H1 (cell line): ENCODE measurements around the gene CENPX. TPM values are rescaled to one million over a fixed set of nuclear protein-coding genes. Genes with fewer than 3 reads are reported as not detected.

Experiments used
- KDM1A ChIP-seq: fragments of 200-600, 300-600 bp; sonication (generic); IDR thresholded peaks from 2 replicates; pipeline ENCODE4 v1.7.1; 2016; ENCODE audit warnings: mild to moderate bottlenecking, low read length, borderline replicate concordance
- ZNF274 ChIP-seq: IDR thresholded peaks from 2 replicates; pipeline ENCODE4 v1.7.0; 2012; ENCODE audit warnings: low read length, borderline replicate concordance; ENCODE audit errors: extremely low read depth
- polyA plus RNA-seq, 7 experiments: library from polyadenylated mRNA; depleted of rRNA in 3 of 7; stranded (reverse) in 5 of 7; unstranded in 2 of 7; fragments of >200 nt in 5 of 7; fragments of 200-250 nt in 2 of 7; gene quantifications; 1 replicate in 5 of 7; 2 replicates in 1 of 7; 4 replicates in 1 of 7; pipeline versions ENCODE4 v1.2.1 to v1.2.3, GENCODE V29; 2011 to 2013; ENCODE audit warnings: missing spikeins in 2 of 7, mixed read lengths in 2 of 7
- total RNA-seq: library from RNA; stranded (reverse); fragmentation: NEBNext Ultra II Directional; extraction: Animal tissue kit (Norgen Biotek cat#: 25700); gene quantifications from 2 replicates; pipeline ENCODE4 v1.2.1, GENCODE V29; 2021
- TF ChIP-seq, protein P1 (sequence below): IDR thresholded peaks from 2 replicates; pipeline ENCODE4 v1.6.1; 2012; ENCODE audit warnings: low read length, inconsistent platforms
- TF ChIP-seq, protein P2 (sequence below): fragments of 300-600 bp; sonication (generic); IDR thresholded peaks from 2 replicates; pipeline ENCODE4 v1.7.1; 2012; ENCODE audit warnings: low read length, moderate library complexity, mild to moderate bottlenecking, inconsistent platforms; ENCODE audit not compliant: insufficient replicate concordance

CENPX gene
- total and polyA plus RNA-seq, 2 of the 8 experiments (the other 6 are each of a cell fraction or from before 2014, with no cell fraction given) = 116 to 122 TPM

DNA sequence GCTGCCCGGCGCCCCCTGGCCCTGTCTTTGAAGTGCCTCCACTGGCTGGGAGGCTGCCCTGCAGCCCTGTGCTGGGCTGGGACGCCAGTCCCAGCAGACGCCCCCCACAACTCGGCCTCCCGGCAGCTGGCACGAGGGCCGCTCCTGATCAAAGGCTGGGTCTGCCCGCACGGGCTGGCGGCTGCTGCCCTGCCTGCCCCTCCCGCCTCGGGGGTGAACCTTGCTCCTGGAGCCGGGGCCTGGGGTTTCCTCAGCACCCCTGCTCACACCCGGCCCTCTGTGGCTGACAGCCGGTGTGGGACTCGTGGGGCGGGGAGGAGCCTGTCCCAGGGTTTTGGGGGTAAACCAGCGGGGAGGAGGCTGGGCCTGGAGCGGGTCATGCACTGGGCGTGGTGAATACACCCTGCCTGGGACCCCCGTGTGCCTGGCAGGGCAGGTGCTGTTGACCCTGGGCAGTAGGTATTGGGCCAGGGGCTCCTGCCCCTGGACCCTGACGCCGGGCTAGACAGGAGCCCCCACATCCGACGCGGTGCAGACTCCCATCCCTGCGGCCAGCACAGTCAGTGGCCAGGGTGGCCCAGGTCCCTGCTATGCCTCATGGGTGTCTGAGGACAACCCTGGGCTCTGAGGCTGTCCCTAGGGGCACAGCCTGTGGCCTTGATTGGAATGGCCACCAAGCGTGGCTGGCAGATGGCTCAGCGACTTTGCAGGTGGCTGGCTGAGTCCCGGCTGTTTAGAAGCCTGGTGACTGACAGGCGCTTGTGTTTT lies 21.7 kb downstream of the CENPX start (continued):
- TF ChIP-seq, protein P1, sequence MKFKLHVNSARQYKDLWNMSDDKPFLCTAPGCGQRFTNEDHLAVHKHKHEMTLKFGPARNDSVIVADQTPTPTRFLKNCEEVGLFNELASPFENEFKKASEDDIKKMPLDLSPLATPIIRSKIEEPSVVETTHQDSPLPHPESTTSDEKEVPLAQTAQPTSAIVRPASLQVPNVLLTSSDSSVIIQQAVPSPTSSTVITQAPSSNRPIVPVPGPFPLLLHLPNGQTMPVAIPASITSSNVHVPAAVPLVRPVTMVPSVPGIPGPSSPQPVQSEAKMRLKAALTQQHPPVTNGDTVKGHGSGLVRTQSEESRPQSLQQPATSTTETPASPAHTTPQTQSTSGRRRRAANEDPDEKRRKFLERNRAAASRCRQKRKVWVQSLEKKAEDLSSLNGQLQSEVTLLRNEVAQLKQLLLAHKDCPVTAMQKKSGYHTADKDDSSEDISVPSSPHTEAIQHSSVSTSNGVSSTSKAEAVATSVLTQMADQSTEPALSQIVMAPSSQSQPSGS = no peak
- TF ChIP-seq, protein P2, sequence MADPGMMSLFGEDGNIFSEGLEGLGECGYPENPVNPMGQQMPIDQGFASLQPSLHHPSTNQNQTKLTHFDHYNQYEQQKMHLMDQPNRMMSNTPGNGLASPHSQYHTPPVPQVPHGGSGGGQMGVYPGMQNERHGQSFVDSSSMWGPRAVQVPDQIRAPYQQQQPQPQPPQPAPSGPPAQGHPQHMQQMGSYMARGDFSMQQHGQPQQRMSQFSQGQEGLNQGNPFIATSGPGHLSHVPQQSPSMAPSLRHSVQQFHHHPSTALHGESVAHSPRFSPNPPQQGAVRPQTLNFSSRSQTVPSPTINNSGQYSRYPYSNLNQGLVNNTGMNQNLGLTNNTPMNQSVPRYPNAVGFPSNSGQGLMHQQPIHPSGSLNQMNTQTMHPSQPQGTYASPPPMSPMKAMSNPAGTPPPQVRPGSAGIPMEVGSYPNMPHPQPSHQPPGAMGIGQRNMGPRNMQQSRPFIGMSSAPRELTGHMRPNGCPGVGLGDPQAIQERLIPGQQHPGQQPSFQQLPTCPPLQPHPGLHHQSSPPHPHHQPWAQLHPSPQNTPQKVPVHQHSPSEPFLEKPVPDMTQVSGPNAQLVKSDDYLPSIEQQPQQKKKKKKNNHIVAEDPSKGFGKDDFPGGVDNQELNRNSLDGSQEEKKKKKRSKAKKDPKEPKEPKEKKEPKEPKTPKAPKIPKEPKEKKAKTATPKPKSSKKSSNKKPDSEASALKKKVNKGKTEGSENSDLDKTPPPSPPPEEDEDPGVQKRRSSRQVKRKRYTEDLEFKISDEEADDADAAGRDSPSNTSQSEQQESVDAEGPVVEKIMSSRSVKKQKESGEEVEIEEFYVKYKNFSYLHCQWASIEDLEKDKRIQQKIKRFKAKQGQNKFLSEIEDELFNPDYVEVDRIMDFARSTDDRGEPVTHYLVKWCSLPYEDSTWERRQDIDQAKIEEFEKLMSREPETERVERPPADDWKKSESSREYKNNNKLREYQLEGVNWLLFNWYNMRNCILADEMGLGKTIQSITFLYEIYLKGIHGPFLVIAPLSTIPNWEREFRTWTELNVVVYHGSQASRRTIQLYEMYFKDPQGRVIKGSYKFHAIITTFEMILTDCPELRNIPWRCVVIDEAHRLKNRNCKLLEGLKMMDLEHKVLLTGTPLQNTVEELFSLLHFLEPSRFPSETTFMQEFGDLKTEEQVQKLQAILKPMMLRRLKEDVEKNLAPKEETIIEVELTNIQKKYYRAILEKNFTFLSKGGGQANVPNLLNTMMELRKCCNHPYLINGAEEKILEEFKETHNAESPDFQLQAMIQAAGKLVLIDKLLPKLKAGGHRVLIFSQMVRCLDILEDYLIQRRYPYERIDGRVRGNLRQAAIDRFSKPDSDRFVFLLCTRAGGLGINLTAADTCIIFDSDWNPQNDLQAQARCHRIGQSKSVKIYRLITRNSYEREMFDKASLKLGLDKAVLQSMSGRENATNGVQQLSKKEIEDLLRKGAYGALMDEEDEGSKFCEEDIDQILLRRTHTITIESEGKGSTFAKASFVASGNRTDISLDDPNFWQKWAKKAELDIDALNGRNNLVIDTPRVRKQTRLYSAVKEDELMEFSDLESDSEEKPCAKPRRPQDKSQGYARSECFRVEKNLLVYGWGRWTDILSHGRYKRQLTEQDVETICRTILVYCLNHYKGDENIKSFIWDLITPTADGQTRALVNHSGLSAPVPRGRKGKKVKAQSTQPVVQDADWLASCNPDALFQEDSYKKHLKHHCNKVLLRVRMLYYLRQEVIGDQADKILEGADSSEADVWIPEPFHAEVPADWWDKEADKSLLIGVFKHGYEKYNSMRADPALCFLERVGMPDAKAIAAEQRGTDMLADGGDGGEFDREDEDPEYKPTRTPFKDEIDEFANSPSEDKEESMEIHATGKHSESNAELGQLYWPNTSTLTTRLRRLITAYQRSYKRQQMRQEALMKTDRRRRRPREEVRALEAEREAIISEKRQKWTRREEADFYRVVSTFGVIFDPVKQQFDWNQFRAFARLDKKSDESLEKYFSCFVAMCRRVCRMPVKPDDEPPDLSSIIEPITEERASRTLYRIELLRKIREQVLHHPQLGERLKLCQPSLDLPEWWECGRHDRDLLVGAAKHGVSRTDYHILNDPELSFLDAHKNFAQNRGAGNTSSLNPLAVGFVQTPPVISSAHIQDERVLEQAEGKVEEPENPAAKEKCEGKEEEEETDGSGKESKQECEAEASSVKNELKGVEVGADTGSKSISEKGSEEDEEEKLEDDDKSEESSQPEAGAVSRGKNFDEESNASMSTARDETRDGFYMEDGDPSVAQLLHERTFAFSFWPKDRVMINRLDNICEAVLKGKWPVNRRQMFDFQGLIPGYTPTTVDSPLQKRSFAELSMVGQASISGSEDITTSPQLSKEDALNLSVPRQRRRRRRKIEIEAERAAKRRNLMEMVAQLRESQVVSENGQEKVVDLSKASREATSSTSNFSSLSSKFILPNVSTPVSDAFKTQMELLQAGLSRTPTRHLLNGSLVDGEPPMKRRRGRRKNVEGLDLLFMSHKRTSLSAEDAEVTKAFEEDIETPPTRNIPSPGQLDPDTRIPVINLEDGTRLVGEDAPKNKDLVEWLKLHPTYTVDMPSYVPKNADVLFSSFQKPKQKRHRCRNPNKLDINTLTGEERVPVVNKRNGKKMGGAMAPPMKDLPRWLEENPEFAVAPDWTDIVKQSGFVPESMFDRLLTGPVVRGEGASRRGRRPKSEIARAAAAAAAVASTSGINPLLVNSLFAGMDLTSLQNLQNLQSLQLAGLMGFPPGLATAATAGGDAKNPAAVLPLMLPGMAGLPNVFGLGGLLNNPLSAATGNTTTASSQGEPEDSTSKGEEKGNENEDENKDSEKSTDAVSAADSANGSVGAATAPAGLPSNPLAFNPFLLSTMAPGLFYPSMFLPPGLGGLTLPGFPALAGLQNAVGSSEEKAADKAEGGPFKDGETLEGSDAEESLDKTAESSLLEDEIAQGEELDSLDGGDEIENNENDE = no peak
- TF ChIP-seq KDM1A (no peak), ZNF274 (no peak)
